ENCODE data around the gene GET4. TPM values are rescaled to one million over a fixed set of nuclear protein-coding genes. Genes with fewer than 3 reads are reported as not detected.

GET4 gene
- total RNA-seq, 2 experiments from 2014 or later: 17.7 to 29.7 TPM

GRCh38 chr7:835021-835420, 41.3 kb upstream of the GET4 start:
- DNase-seq (no peak), ATAC-seq (no peak)
- intact Hi-C loops (cut with DNase I, micrococcal nuclease): no loop called here
- Mint-ChIP-seq H3K27me3 (no peaks in the 10 kb centered on the region), H3K36me3 (ENCODE audit: low read depth) (peaks cover 25% of the 10 kb centered on the region), H3K9me3 (ENCODE audit: low read depth) (no peaks in the 10 kb centered on the region), H3K4me1 (peaks cover 48% of the 10 kb centered on the region), H3K27ac (no peak overlapping the region), H3K4me3 (no peak overlapping the region)
- ChIA-PET POLR2A (interaction anchor here (1.0 kb wide), 1 partner anchor 22 kb away, joined by 4 read pairs; no protein-coding TSS in a partner anchor), CTCF (no interaction called here)

DNA sequence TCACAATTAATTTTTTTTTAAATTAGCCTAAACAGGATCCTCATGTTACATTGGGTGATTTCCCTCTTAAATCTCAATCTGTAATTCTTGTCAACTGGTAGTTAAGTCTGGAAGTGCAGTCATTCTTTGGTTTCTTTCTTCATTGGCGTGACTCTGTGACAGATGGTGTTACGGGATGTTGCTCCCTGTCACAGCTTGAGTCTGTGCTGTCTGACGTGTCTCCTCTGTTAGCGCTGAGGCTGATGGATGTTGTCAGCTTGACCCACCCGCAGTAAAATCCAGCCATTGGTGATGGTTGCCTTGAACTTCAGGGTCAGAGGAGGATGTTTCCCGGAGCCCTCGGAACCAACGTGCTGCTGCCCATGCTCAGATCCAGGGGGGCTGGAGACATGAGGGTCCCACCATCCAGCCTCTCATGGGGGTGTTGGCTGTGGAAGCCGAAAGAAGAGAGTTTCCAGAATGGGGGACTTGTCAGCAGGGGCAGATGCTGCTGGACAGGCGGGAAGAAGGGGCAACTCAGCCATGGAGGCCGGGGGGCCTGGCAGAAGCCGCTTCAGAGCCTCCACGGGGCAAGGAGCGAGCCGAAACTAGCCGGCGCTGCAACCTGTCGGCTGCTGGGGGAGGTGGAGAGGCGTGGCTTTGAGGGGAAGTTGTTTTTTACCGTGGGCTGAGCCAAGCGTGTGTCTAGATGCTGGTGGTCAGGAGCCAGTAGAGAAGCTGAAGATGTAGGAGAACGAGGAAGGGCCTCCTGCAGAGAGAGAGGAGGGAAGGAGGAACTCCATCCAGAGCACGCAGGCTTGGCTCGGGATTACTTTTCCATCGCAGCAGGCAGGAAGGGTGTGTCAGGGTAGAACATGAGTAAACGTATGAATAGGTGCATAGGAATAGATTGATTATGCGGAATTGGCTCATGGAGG, 40.6 kb upstream of the GET4 start:
- H3K27ac Mint-ChIP-seq: no peak overlapping the region
- H3K36me3 Mint-ChIP-seq (ENCODE audit: low read depth): peaks cover 26% of the 10 kb centered on the region

DNA sequence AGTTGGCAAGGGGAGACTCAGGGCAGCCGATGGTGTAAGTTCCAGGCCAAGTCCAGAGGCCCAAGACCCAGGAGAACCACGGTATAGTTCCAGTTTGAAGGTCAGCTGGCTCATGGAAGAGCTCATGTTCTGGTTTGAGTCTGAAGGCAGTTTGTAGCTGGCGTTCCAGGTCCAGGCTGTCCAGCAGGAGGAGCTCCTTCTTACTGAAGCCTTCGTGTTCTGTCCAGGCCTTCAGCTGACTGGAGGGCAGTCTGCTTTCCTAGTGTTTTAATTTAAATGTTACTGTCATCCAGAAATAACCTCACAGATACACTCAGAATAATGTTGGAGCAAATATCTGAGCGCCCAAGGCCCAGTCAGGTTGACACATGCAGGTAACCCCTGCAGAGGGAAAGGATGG, 39.9 kb upstream of the GET4 start:
- Mint-ChIP-seq H3K4me3 (no peak overlapping the region), H3K9me3 (ENCODE audit: low read depth) (no peaks in the 10 kb centered on the region), H3K27me3 (no peaks in the 10 kb centered on the region), H3K4me1 (peaks cover 34% of the 10 kb centered on the region), H3K36me3 (ENCODE audit: low read depth) (peaks cover 28% of the 10 kb centered on the region), H3K27ac (no peak overlapping the region)
- ChIA-PET CTCF (interaction anchor here (0.6 to 1.3 kb wide), 2 partner anchors 14 to 19 kb away, joined by 3 to 5 read pairs; no protein-coding TSS in a partner anchor), POLR2A (no interaction called here)
- no peak for ATAC-seq
- intact Hi-C loops (cut with DNase I, micrococcal nuclease): no loop called here
- DNase-seq: no peak

More for the DNA sequence above, 40.6 kb upstream of the GET4 start:
- peaks cover 41% of the 10 kb centered on the region for H3K4me1 Mint-ChIP-seq
- H3K9me3 Mint-ChIP-seq (ENCODE audit: low read depth): no peaks in the 10 kb centered on the region
- no peak for ATAC-seq
- intact Hi-C loops (cut with DNase I, micrococcal nuclease): no loop called here
- POLR2A ChIA-PET: interaction anchor here (1.0 kb wide), 1 partner anchor 23 kb away, joined by 4 read pairs; no protein-coding TSS in a partner anchor
- no peak for DNase-seq
- CTCF ChIA-PET: interaction anchor here (0.6 to 1.3 kb wide), 2 partner anchors 13 to 18 kb away, joined by 3 to 5 read pairs; no protein-coding TSS in a partner anchor
- H3K27me3 Mint-ChIP-seq: no peaks in the 10 kb centered on the region
- no peak overlapping the region for H3K4me3 Mint-ChIP-seq

- CTCF ChIA-PET: interaction anchor here (0.8 to 1.3 kb wide), 2 partner anchors 19 to 28 kb away, joined by 3 to 5 read pairs; no protein-coding TSS in a partner anchor
- DNase-seq (no peak), ATAC-seq (no peak)
- H3K4me3 Mint-ChIP-seq: no peak overlapping the region
- H3K9me3 Mint-ChIP-seq (ENCODE audit: low read depth): no peaks in the 10 kb centered on the region
- H3K27ac Mint-ChIP-seq: no peak overlapping the region
- peaks cover 31% of the 10 kb centered on the region for H3K36me3 Mint-ChIP-seq (ENCODE audit: low read depth)
- H3K27me3 Mint-ChIP-seq: no peaks in the 10 kb centered on the region
- POLR2A ChIA-PET: interaction anchor here (0.6 kb wide), 1 partner anchor 24 kb away, joined by 3 read pairs; no protein-coding TSS in a partner anchor
- H3K4me1 Mint-ChIP-seq: peaks cover 28% of the 10 kb centered on the region
- intact Hi-C loops (cut with DNase I, micrococcal nuclease): no loop called here
Measured at GRCh38 chr7:837001-837400, 39.4 kb upstream of the GET4 start.

GRCh38 chr7:840001-840600, 36.3 kb upstream of the GET4 start:
- intact Hi-C loops (cut with DNase I, micrococcal nuclease): no loop called here
- H3K27me3 Mint-ChIP-seq: no peaks in the 10 kb centered on the region
- H3K9me3 Mint-ChIP-seq (ENCODE audit: low read depth): no peaks in the 10 kb centered on the region
- no peak overlapping the region for H3K27ac Mint-ChIP-seq
- no peak for ATAC-seq
- H3K36me3 Mint-ChIP-seq (ENCODE audit: low read depth): peaks cover 27% of the 10 kb centered on the region
- ChIA-PET CTCF (no interaction called here), POLR2A (no interaction called here)
- H3K4me3 Mint-ChIP-seq: no peak overlapping the region
- peaks cover 10% of the 10 kb centered on the region for H3K4me1 Mint-ChIP-seq
- no peak for DNase-seq

- ChIA-PET POLR2A (no interaction called here), CTCF (interaction anchor here (0.8 kb wide), 1 partner anchor 24 kb away, joined by 3 read pairs; no protein-coding TSS in a partner anchor)
- Mint-ChIP-seq H3K36me3 (ENCODE audit: low read depth) (peaks cover 31% of the 10 kb centered on the region), H3K27ac (no peak overlapping the region), H3K4me1 (no peaks in the 10 kb centered on the region), H3K9me3 (ENCODE audit: low read depth) (no peaks in the 10 kb centered on the region), H3K27me3 (no peaks in the 10 kb centered on the region), H3K4me3 (no peak overlapping the region)
- ATAC-seq: no peak
- DNase-seq: no peak
- intact Hi-C loops (cut with DNase I, micrococcal nuclease): no loop called here
Measured at GRCh38 chr7:841943-842342, 34.4 kb upstream of the GET4 start.

GRCh38 chr7:842431-843031, 33.8 kb upstream of the GET4 start:
- peaks cover 30% of the 10 kb centered on the region for H3K36me3 Mint-ChIP-seq (ENCODE audit: low read depth)
- intact Hi-C loops (cut with DNase I, micrococcal nuclease): no loop called here
- H3K4me3 Mint-ChIP-seq: no peak overlapping the region
- no peaks in the 10 kb centered on the region for H3K27me3 Mint-ChIP-seq
- ATAC-seq: no peak
- CTCF ChIA-PET: interaction anchor here (0.8 kb wide), 1 partner anchor 24 kb away, joined by 3 read pairs; no protein-coding TSS in a partner anchor
- DNase-seq: no peak
- H3K9me3 Mint-ChIP-seq (ENCODE audit: low read depth): no peaks in the 10 kb centered on the region
- H3K4me1 Mint-ChIP-seq: no peaks in the 10 kb centered on the region
- no peak overlapping the region for H3K27ac Mint-ChIP-seq
- POLR2A ChIA-PET: no interaction called here

DNA sequence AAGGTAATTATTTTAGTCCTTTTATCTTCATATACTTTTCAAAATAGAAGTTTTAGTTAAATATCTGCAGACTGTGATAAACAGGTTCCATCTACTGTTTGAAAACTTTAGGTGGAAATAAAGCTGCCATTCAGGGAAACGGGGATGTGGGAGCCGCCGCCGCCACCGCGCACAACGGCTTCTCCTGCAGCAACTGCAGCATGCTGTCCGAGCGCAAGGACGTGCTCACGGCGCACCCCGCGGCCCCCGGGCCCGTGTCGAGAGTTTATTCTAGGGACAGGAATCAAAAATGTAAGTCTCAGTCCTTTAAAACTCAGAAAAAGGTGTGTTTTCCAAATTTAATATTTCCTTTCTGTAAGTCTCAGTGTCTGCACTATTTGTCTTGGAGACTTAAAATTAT, 33.1 kb upstream of the GET4 start:
- ChIA-PET POLR2A (no interaction called here), CTCF (no interaction called here)
- ATAC-seq (no peak), DNase-seq (no peak)
- no peaks in the 10 kb centered on the region for H3K9me3 Mint-ChIP-seq (ENCODE audit: low read depth)
- H3K4me3 Mint-ChIP-seq: no peak overlapping the region
- no peaks in the 10 kb centered on the region for H3K27me3 Mint-ChIP-seq
- intact Hi-C loops (cut with DNase I, micrococcal nuclease): no loop called here
- no peak overlapping the region for H3K27ac Mint-ChIP-seq
- H3K4me1 Mint-ChIP-seq: peaks cover 2% of the 10 kb centered on the region
- H3K36me3 Mint-ChIP-seq (ENCODE audit: low read depth): peaks cover 30% of the 10 kb centered on the region

GRCh38 chr7:844043-844442, 32.3 kb upstream of the GET4 start:
- ChIA-PET CTCF (no interaction called here), POLR2A (no interaction called here)
- Mint-ChIP-seq H3K36me3 (ENCODE audit: low read depth) (peaks cover 27% of the 10 kb centered on the region), H3K4me1 (peaks cover 3% of the 10 kb centered on the region), H3K9me3 (ENCODE audit: low read depth) (no peaks in the 10 kb centered on the region), H3K4me3 (no peak overlapping the region), H3K27me3 (no peaks in the 10 kb centered on the region), H3K27ac (no peak overlapping the region)
- intact Hi-C loops (cut with DNase I, micrococcal nuclease): no loop called here
- ATAC-seq (no peak), DNase-seq (no peak)

GRCh38 chr7:844514-844913, 31.8 kb upstream of the GET4 start:
- DNase-seq: no peak
- Mint-ChIP-seq H3K27me3 (no peaks in the 10 kb centered on the region), H3K36me3 (ENCODE audit: low read depth) (peaks cover 30% of the 10 kb centered on the region), H3K27ac (no peak overlapping the region), H3K4me3 (no peak overlapping the region), H3K4me1 (peaks cover 3% of the 10 kb centered on the region), H3K9me3 (ENCODE audit: low read depth) (no peaks in the 10 kb centered on the region)
- intact Hi-C loops (cut with DNase I, micrococcal nuclease): no loop called here
- CTCF ChIA-PET: no interaction called here
- POLR2A ChIA-PET: no interaction called here
- ATAC-seq: no peak

- peaks cover 3% of the 10 kb centered on the region for H3K4me1 Mint-ChIP-seq
- DNase-seq: no peak
Measured at GRCh38 chr7:845091-845490, 31.3 kb upstream of the GET4 start.

More at GRCh38 chr7:845091-845490, 31.3 kb upstream of the GET4 start:
- Mint-ChIP-seq H3K27me3 (no peaks in the 10 kb centered on the region), H3K36me3 (ENCODE audit: low read depth) (peaks cover 30% of the 10 kb centered on the region), H3K27ac (no peak overlapping the region), H3K4me3 (no peak overlapping the region), H3K9me3 (ENCODE audit: low read depth) (no peaks in the 10 kb centered on the region)
- intact Hi-C loops (cut with DNase I, micrococcal nuclease): no loop called here
- ChIA-PET POLR2A (no interaction called here), CTCF (interaction anchor here (0.6 kb wide), 1 partner anchor 72 kb away, joined by 3 read pairs; no protein-coding TSS in a partner anchor)
- ATAC-seq: no peak

Measured in activated CD4-positive, alpha-beta T cell treated with anti-CD3 and anti-CD28 coated beads for 36 hours (primary cell).